LHCN-M2 (cell line): ENCODE measurements around the gene TRIM71. TPM values are rescaled to one million over a fixed set of nuclear protein-coding genes. Genes with fewer than 3 reads are reported as not detected.
"Not testable (repeated sequence)": the region's sequence is repeated elsewhere in the genome, so short reads cannot be mapped to it uniquely, and the experiment has no call there.

Experiments
- DNase-seq: peaks from one replicate; pipeline ENCODE4 v3.0.0-alpha.2; 2012; ENCODE audit warnings: low read depth
- total RNA-seq: library from RNA; depleted of rRNA; stranded (reverse); fragments of >200 nt; gene quantifications from 2 replicates; pipeline ENCODE4 v1.2.3, GENCODE V29; 2014

The TRIM71 gene
- total RNA-seq, 1 experiment from 2014 or later: not detected

GRCh38 chr3:32819551-32820348 lies 2.0 kb downstream of the TRIM71 start:
- no peak for DNase-seq

GRCh38 chr3:32820430-32820829 lies 2.6 kb downstream of the TRIM71 start:
- no peak for DNase-seq

- DNase-seq: no peak
Observed at GRCh38 chr3:32820971-32821685, 3.3 kb downstream of the TRIM71 start.

GRCh38 chr3:32821686-32822296 lies 4.0 kb downstream of the TRIM71 start:
- no peak for DNase-seq

GRCh38 chr3:32822609-32823498 lies 5.1 kb downstream of the TRIM71 start:
- DNase-seq: no peak

- not testable (repeated sequence) for DNase-seq
Observed at GRCh38 chr3:32823641-32824184, 5.9 kb downstream of the TRIM71 start.

GRCh38 chr3:32825601-32826375 lies 8.0 kb downstream of the TRIM71 start:
- no peak for DNase-seq

GRCh38 chr3:32831062-32831461 lies 13.3 kb downstream of the TRIM71 start:
- DNase-seq: no peak

GRCh38 chr3:32831791-32832190 lies 14.0 kb downstream of the TRIM71 start:
- DNase-seq: no peak

- DNase-seq: no peak
Observed at GRCh38 chr3:32832193-32832592, 14.4 kb downstream of the TRIM71 start.

- no peak for DNase-seq
Observed at GRCh38 chr3:32835049-32835371, 17.2 kb downstream of the TRIM71 start.

GRCh38 chr3:32835961-32836360 lies 18.2 kb downstream of the TRIM71 start:
- DNase-seq: no peak

- DNase-seq: no peak
Observed at GRCh38 chr3:32836601-32837000, 18.8 kb downstream of the TRIM71 start.

- DNase-seq: no peak
Observed at GRCh38 chr3:32837366-32837765, 19.6 kb downstream of the TRIM71 start.

GRCh38 chr3:32837789-32838188 lies 20.0 kb downstream of the TRIM71 start:
- no peak for DNase-seq

- DNase-seq: no peak
Observed at GRCh38 chr3:32839714-32840085, 21.9 kb downstream of the TRIM71 start.

- no peak for DNase-seq
Observed at GRCh38 chr3:32840086-32840841, 22.5 kb downstream of the TRIM71 start.

GRCh38 chr3:32841341-32841740 lies 23.5 kb downstream of the TRIM71 start:
- DNase-seq: no peak

GRCh38 chr3:32841867-32842470 lies 24.2 kb downstream of the TRIM71 start:
- no peak for DNase-seq
